SJSA1 (cell line): ENCODE data around the gene ATN1. TPM values are rescaled to one million over a fixed set of nuclear protein-coding genes. Genes with fewer than 3 reads are reported as not detected.
"Not testable (repeated sequence)": the region's sequence is repeated elsewhere in the genome, so short reads cannot be mapped to it uniquely, and the experiment has no call there.

Experiments
- DNase-seq, 2 experiments: peaks; one replicate each; pipeline ENCODE4 v3.0.0-alpha.2; 2015 to 2020; ENCODE audit warnings: low spot score in 2 of 2, low read depth in 1 of 2
- H3K27ac ChIP-seq: fragments of 250-450 bp; sonication (Bioruptor Pico); 2 replicates; pipeline ENCODE4 v1.5.1; 2020; ENCODE audit warnings: mild to moderate bottlenecking, moderate library complexity
- H3K27me3 ChIP-seq: fragments of 250-450 bp; sonication (Bioruptor Pico); replicated peaks from 2 replicates; pipeline ENCODE4 v1.5.1; 2020; ENCODE audit warnings: mild to moderate bottlenecking, moderate library complexity
- H3K36me3 ChIP-seq: fragments of 250-450 bp; sonication (Bioruptor Pico); 2 replicates; pipeline ENCODE4 v1.5.1; 2020; ENCODE audit warnings: mild to moderate bottlenecking
- H3K4me1 ChIP-seq: fragments of 250-450 bp; sonication (Bioruptor Pico); replicated peaks from 2 replicates; pipeline ENCODE4 v1.6.1; 2021; ENCODE audit warnings: mild to moderate bottlenecking
- H3K4me3 ChIP-seq: fragments of 250-450 bp; sonication (Bioruptor Pico); 2 replicates; pipeline ENCODE4 v1.5.1; 2020; ENCODE audit warnings: mild to moderate bottlenecking
- H3K9me3 ChIP-seq: fragments of 250-450 bp; sonication (Bioruptor Pico); replicated peaks from 2 replicates; pipeline ENCODE4 v1.5.1; 2020; ENCODE audit warnings: mild to moderate bottlenecking
- total RNA-seq: library from RNA; depleted of rRNA; stranded (reverse); fragments of >200 nt; shearing (Covaris generic); gene quantifications from 2 replicates; pipeline ENCODE4 v1.2.3, GENCODE V29; 2014; rRNA removed

ATN1 gene, protein sequence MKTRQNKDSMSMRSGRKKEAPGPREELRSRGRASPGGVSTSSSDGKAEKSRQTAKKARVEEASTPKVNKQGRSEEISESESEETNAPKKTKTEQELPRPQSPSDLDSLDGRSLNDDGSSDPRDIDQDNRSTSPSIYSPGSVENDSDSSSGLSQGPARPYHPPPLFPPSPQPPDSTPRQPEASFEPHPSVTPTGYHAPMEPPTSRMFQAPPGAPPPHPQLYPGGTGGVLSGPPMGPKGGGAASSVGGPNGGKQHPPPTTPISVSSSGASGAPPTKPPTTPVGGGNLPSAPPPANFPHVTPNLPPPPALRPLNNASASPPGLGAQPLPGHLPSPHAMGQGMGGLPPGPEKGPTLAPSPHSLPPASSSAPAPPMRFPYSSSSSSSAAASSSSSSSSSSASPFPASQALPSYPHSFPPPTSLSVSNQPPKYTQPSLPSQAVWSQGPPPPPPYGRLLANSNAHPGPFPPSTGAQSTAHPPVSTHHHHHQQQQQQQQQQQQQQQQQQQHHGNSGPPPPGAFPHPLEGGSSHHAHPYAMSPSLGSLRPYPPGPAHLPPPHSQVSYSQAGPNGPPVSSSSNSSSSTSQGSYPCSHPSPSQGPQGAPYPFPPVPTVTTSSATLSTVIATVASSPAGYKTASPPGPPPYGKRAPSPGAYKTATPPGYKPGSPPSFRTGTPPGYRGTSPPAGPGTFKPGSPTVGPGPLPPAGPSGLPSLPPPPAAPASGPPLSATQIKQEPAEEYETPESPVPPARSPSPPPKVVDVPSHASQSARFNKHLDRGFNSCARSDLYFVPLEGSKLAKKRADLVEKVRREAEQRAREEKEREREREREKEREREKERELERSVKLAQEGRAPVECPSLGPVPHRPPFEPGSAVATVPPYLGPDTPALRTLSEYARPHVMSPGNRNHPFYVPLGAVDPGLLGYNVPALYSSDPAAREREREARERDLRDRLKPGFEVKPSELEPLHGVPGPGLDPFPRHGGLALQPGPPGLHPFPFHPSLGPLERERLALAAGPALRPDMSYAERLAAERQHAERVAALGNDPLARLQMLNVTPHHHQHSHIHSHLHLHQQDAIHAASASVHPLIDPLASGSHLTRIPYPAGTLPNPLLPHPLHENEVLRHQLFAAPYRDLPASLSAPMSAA (N-terminal part only)
- total RNA-seq: 6.0 and 7.2 TPM in 2 replicates

DNA sequence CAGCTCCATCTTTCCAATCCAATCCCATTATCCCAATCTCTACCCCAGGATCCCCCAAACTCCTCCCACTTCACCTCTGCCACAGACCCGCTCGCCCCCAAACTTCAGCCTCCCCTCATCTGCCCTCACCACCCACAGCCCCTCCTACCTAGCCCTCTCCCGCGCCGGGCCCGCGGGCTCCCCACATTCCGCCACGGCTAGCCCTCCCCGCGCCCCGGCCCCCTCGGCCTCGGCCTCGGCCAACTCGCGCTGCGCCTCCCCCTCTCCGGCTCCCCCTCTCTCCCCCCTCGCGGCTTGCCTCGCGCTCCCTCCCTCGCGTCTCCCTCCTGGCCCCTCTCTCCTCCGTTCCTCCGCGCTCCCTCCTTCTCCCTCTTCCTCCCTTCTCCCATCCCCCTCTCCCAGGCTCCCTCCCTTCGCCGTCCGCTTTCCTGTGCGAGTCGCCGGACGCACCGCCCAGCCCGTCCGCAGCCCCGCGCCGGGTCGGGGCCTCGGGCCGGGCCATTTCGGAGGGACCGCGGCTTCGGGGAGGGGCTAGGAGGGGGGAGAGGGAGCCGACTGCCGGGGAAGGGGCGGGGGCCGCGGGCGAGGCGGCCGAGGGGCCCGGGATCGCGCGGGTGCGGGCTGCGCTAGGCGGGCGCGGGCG is at the start of gene ATN1:
TSS of gene ATN1 (plus strand) at position 581 of the 643 bp plus-strand sequence. CDS start 6,043 bp downstream, outside the sequence.
- peaks cover 28% of the 10 kb centered on the region for H3K36me3 ChIP-seq
- H3K4me1 ChIP-seq: peaks cover 49% of the 10 kb centered on the region
- no peaks in the 10 kb centered on the region for H3K9me3 ChIP-seq
- no peaks in the 10 kb centered on the region for H3K27me3 ChIP-seq
- peak; percentile 72 to 93 for DNase-seq
- H3K27ac ChIP-seq: peak within 1 kb of the TSS; percentile 76
- H3K4me3 ChIP-seq: peak within 1 kb of the TSS; percentile 64

DNA sequence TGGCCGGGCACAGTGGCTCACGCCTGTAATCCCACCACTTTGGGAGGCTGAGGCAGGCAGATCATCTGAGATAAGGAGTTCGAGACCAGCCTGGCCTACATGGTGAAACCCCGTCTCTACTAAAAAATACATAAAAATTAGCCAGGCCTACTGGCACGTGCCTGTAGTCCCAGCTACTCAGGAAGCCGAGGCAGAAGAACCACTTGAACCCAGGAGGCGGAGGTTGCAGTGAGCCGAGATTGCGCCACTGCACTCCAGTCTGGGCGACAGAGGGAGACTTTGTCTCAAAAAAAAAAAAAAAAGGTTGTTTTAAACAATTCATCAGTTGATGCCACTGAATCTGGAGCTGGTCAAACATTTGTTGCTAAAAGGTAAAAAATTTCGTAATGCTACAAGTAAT is 47.9 kb upstream of the ATN1 start:
- not testable (repeated sequence) for H3K9me3 ChIP-seq, H3K4me3 ChIP-seq, DNase-seq, H3K27me3 ChIP-seq, H3K27ac ChIP-seq, H3K4me1 ChIP-seq
- peaks cover 32% of the 10 kb centered on the region for H3K36me3 ChIP-seq

DNA sequence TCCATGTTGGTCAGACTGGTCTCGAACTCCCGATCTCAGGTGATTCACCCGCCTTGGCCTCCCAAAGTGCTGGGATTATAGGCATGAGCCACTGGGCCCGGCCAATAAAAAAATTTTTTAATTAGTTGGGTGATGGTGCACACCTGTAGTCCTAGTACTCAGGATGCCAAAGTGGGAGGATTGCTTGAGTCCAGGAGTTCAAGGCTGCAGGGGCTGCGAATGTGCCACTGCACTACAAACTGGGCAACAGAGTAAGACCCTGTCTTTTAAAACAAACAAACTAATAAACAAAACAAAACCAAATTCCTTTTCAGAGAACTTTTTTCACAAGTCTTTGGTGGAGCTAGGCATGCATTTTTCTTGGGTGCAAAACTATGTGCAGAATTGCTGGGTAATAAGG is 44.5 kb upstream of the ATN1 start:
- Histone ChIP-seq H3K27me3 (no peaks in the 10 kb centered on the region), H3K9me3 (no peaks in the 10 kb centered on the region), H3K4me3 (no peak overlapping the region), H3K4me1 (0 out of 2 replicates have a peak, but pooled peaks cover under 1% of the 10 kb centered on the region), H3K27ac (no peak overlapping the region), H3K36me3 (peaks cover 33% of the 10 kb centered on the region)
- DNase-seq: no peak

DNA sequence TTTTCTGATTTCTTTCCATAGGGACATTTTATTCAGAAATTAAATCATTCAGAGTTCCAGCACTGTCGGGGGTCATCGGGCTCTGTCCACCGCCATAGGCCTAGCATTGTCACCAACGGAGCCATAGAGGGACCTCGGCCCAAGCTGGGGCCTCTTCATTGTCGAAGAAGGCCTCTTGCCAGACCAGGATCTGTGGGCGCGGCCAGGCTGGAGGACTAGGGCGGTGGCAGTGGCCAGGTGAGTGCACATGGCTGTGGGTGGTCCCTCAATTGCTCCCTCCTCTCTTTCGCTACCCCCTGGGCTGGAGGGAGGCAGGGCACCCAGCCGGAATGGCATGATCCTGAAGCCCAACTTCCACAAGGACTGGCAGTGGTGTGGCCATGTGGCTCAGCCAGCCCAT is 44.1 kb upstream of the ATN1 start:
- Histone ChIP-seq H3K36me3 (peaks cover 35% of the 10 kb centered on the region), H3K9me3 (no peaks in the 10 kb centered on the region), H3K4me1 (peaks cover 4% of the 10 kb centered on the region; the same call in 1 of the 2 replicates), H3K27me3 (no peaks in the 10 kb centered on the region), H3K4me3 (no peak overlapping the region), H3K27ac (no peak overlapping the region)
- DNase-seq: no peak

DNA sequence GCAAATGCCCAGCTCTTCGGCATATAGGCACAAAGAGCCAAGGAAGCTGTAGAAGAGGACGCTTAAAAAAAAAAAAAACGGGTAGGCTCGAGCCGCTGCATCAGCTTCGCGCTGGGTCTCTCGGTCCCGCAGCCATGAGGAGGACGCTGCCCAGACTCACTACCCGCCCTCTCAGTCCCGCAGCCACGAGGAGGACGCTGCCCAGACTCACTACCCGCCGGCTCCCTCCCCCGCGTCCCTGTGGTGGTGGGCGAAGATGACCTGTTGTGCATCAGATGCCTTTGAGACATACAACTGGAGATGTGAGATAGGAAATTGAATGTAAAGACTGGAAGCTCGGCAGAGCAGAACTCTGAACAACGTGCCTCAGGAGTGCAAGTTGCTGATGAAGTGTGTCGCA is 43.2 kb upstream of the ATN1 start:
- no peak overlapping the region for H3K27ac ChIP-seq
- DNase-seq: no peak
- no peak overlapping the region for H3K4me3 ChIP-seq
- no peaks in the 10 kb centered on the region for H3K9me3 ChIP-seq
- no peaks in the 10 kb centered on the region for H3K27me3 ChIP-seq
- H3K4me1 ChIP-seq: peaks cover 4% of the 10 kb centered on the region; the same call in 1 of the 2 replicates
- H3K36me3 ChIP-seq: peaks cover 30% of the 10 kb centered on the region

DNA sequence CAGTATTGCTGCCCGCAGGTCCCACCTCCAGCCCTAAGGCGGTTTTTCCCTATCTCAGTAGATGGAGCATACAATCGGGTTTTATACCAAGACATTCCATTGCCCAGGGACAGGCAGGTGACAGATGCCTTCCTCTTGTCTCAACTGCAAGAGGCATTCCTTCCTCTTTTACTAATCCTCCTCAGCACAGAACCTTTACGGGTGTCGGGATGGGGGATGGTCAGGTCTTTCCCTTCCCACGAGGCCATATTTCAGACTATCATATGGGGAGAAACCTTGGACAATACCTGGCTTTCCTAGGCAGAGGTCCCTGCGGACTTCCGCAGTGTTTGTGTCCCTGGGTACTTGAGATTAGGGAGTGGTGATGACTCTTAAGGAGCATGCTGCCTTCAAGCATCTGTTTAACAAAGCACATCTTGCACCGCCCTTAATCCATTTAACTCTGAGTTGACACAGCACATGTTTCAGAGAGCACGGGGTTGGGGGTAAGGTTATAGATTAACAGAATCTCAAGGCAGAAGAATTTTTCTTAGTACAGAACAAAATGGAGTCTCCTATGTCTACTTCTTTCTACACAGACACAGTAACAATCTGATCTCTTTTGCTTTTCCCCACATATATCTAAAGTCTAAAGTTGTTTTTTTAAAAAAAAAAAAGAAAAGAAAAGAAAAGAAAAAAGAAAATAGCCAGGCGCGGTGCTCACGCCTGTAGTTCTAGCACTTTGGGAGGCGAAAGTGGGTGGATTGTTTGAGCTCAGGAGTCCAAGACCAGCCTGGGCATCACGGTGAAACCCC is 41.4 kb upstream of the ATN1 start:
- Histone ChIP-seq H3K36me3 (peaks cover 30% of the 10 kb centered on the region), H3K4me1 (peaks cover 15% of the 10 kb centered on the region)
- not testable (repeated sequence) for H3K27me3 ChIP-seq, H3K27ac ChIP-seq, H3K4me3 ChIP-seq, H3K9me3 ChIP-seq, DNase-seq

DNA sequence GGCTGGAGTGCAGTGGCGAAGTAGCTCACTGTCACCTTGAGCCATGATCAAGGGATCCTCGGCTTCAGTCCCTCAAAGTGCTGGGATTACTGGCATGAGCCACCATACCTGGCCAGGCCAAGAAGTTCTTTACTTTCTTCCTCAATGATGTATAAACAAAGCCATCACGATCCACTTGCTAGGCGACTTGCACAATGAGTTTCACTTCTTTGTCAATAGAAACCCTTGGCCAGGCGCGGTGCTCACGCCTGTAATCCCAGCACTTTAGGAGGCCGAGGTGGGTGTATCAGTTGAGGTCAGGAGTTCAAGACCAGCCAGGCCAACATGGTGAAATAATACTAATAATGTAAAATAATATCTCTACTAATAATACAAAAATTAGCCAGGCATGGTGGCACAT is 40.3 kb upstream of the ATN1 start:
- no peak overlapping the region for H3K27ac ChIP-seq
- H3K9me3 ChIP-seq: no peaks in the 10 kb centered on the region
- no peaks in the 10 kb centered on the region for H3K27me3 ChIP-seq
- peaks cover 30% of the 10 kb centered on the region for H3K36me3 ChIP-seq
- no peak for DNase-seq
- peaks cover 18% of the 10 kb centered on the region for H3K4me1 ChIP-seq
- H3K4me3 ChIP-seq: no peak overlapping the region

DNA sequence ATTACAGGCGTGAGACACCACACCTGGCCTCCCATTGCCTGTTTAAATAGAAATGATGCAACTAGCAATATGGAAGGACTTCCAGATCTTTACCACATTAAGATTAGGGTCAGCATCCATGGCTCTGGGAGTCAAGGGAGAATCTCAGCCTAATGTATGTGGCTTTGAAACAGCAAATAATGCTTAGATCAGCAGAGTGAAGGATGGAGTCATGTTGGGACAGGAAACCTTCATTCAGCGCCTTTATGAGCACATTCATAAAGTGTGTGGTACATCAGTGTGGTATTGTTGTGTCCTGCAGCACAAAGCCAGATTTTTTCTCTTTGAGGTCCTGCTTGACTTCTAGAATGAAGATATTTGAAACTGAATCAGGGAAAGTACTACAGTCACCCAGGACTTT is 39.4 kb upstream of the ATN1 start:
- H3K9me3 ChIP-seq: no peaks in the 10 kb centered on the region
- peaks cover 18% of the 10 kb centered on the region for H3K4me1 ChIP-seq
- H3K27ac ChIP-seq: no peak overlapping the region
- DNase-seq: no peak
- H3K4me3 ChIP-seq: no peak overlapping the region
- H3K27me3 ChIP-seq: no peaks in the 10 kb centered on the region
- peaks cover 26% of the 10 kb centered on the region for H3K36me3 ChIP-seq

DNA sequence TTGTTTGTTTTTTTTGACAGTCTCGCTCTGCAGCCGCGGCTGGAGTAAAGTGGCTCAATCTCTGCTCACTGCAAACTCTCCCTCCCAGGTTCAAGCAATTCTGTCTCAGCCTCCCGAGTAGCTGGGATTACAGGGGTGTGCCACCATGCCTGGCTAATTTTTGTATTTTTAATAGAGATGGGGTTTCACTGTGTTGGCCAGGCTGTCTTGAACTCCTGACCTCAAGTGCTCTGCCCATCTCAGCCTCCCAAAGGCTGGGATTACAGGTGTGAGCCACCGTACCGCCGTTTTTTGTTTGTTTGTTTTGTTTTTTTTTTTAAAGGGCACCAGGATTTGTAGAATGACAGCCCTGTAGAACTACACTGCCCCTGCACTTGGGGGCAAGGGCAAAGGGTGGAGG is 39.0 kb upstream of the ATN1 start:
- H3K36me3 ChIP-seq: peaks cover 23% of the 10 kb centered on the region
- DNase-seq, H3K27me3 ChIP-seq, H3K4me3 ChIP-seq, H3K27ac ChIP-seq, H3K9me3 ChIP-seq: not testable (repeated sequence)
- H3K4me1 ChIP-seq: peaks cover 18% of the 10 kb centered on the region

DNA sequence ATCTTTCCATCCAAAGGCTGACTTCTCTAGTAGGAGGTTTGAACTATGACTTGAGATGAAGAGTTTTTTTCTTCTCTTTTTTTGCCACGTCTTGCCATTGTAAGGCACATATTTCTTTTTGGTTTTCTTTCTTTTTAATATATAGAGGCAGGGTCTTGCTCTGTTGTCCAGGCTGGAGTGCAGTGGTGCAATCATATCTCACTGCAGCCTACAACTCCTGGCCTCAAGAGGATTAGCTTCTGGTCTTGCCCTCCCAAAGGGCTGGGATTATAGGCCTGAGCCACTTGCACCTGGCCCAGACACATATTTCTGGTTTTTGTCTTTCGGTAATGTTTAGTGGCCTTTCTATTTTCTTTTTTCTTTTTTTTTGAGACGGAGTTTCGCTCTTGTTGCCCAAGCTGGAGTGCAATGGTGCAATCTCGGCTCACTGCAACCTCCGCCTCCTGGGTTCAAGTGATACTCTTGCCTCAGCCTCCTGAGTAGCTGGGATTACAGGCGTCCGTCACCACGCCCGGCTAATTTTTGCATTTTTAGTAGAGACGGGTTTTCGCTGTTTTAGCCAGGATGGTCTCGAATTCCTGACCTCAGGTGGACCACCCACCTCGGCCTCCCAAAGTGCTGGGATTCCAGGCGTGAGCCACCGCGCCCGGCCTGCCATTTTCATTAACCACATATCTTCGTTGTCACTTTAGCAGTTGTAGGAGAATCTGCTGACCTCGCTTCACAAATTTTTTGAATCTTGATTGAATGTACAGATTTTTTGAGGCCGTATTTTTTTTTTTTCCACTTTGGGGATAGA is 37.8 kb upstream of the ATN1 start:
- peaks cover 18% of the 10 kb centered on the region for H3K4me1 ChIP-seq
- not testable (repeated sequence) for DNase-seq, H3K9me3 ChIP-seq, H3K4me3 ChIP-seq, H3K27me3 ChIP-seq
- peak overlapping the region; percentile 93 for H3K27ac ChIP-seq
- H3K36me3 ChIP-seq: peaks cover 11% of the 10 kb centered on the region

DNA sequence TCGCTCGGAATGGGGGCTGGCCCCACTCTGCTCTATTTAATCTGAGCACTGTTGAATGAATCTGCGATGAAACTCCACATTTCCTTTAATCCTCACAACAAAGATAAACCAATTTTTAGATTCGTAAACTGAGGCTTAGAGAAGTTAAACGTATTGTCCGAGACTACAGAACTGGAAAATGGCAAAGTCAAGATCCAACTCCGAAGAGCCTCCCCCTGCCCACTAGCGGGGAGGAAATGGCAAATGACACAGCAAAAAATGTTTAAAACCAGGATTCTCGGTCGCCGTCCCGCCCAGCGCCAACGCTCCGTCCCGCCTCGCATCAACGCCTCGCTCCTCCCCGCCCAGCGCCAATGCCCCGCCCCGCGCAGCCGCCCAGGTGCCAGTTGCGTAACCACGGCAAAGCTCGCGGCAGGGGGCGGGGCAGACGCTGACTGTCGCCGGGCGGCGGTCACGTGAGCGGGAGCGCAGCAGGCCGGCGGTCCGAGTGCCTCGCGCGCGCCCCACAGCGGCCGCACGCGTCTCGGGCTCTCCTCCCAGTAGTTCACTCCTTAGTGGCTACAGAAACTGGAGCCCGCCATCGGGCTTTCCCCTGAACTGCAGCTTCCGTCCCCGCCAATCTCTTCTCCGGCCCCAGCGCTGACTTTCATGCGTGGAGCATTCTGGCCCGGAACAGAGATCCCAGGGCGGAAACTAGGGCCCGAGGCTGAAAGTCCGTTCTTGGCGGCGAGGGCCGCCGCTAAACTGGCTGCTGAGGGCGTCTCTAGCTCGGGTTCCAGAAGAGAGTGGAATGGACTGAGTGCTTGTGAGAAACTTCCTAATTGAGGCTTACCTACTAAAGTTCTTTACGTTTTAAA is 36.7 kb upstream of the ATN1 start:
- H3K27me3 ChIP-seq: no peaks in the 10 kb centered on the region
- H3K27ac ChIP-seq: peak overlapping the region; percentile 93
- DNase-seq: peak; percentile 98 to 99
- peak overlapping the region; percentile 33 for H3K4me3 ChIP-seq
- peaks cover 5% of the 10 kb centered on the region for H3K36me3 ChIP-seq
- H3K4me1 ChIP-seq: peaks cover 18% of the 10 kb centered on the region
- H3K9me3 ChIP-seq: no peaks in the 10 kb centered on the region
